Uterus (tissue), 2 donors: ENCODE data around the gene PSMB10.

Experiments
- CTCF ChIP-seq, 4 experiments: fragments of 200-600 bp in 2 of 4; fragments of 450-650 bp in 2 of 4; sonication (generic) in 2 of 4; IDR thresholded peaks; one replicate each; pipeline ENCODE4 v1.5.1; 2016 to 2019; ENCODE audit warnings: antibody characterized with exemption in 4 of 4, mild to moderate bottlenecking in 2 of 4, moderate library complexity in 1 of 4
- POLR2A ChIP-seq, 2 donors: fragments of 450-650 bp; IDR thresholded peaks; one replicate each; pipeline ENCODE4 v1.6.1; 2016; ENCODE audit warnings: antibody characterized with exemption in 2 of 2, mild to moderate bottlenecking in 1 of 2, moderate library complexity in 1 of 2

GRCh38 chr16:67975321-67976105 is 38.9 kb upstream of the PSMB10 start:
- TF ChIP-seq CTCF (IDR thresholded peaks at IDR 0.05) = no peak
- no peak for TF ChIP-seq POLR2A (IDR thresholded peaks at IDR 0.05)
